ENCODE data around the gene SOBP.

The SOBP gene

DNA sequence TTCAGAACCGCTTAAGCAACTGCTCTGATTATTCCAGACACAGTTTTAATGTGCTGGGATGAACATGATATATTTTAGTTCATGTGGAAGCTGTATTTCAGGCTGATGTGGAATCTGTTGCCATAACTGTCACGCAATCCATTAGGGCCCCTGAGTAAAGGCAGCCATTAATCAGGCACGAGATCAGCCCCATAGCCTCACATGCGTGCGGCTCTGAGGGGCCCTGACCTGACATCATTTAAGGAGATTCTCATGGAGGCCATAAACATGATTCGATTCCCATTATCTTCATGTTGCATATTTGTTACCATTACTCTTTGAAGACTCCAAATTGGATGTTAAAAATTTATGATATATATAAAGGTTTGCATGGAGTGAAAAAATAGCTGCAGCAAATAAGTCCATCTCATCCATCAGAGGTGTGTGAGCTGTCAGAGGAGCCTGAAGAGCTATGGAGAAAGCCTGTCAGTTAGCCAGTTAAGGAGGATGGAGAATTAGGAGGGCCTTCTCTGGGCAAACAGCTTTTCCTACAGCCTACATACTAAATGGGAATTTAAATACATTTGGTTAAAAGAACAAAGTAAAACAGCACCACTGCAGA, 89.6 kb downstream of the SOBP start:
- no peak for DNase-seq (ENCODE audit: low read depth)
- no peak overlapping the region for H3K4me3 ChIP-seq (ENCODE audit: low read length)
- TF ChIP-seq, protein P1, sequence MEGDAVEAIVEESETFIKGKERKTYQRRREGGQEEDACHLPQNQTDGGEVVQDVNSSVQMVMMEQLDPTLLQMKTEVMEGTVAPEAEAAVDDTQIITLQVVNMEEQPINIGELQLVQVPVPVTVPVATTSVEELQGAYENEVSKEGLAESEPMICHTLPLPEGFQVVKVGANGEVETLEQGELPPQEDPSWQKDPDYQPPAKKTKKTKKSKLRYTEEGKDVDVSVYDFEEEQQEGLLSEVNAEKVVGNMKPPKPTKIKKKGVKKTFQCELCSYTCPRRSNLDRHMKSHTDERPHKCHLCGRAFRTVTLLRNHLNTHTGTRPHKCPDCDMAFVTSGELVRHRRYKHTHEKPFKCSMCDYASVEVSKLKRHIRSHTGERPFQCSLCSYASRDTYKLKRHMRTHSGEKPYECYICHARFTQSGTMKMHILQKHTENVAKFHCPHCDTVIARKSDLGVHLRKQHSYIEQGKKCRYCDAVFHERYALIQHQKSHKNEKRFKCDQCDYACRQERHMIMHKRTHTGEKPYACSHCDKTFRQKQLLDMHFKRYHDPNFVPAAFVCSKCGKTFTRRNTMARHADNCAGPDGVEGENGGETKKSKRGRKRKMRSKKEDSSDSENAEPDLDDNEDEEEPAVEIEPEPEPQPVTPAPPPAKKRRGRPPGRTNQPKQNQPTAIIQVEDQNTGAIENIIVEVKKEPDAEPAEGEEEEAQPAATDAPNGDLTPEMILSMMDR (IDR thresholded peaks at IDR 0.05; ENCODE audit: insufficient read depth, low read depth, low read length, missing control alignments), result no peak

DNA sequence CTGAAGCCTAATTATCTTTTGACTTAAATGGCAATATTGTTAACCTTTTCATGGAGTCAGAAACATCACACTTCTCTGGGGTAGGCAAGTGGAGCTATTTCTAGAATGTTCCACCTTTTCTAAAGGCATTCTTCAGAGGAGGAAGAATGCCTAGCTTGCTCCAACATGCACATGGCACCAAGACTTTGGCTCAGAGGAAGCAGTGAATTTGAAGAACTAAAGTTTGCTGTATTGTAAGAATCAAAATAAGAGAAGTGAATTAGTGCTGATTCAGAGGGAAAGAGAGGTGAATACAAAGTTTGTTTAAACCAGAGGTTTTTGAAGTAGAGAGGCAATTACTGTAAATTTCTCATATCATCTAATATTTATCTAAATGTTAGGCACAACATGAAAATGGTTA, 92.2 kb downstream of the SOBP start:
- no peak for DNase-seq (ENCODE audit: low read depth)
- no peak overlapping the region for H3K4me3 ChIP-seq (ENCODE audit: low read length)
- TF ChIP-seq, protein P1 (IDR thresholded peaks at IDR 0.05; ENCODE audit: insufficient read depth, low read depth, low read length, missing control alignments), result no peak

DNA sequence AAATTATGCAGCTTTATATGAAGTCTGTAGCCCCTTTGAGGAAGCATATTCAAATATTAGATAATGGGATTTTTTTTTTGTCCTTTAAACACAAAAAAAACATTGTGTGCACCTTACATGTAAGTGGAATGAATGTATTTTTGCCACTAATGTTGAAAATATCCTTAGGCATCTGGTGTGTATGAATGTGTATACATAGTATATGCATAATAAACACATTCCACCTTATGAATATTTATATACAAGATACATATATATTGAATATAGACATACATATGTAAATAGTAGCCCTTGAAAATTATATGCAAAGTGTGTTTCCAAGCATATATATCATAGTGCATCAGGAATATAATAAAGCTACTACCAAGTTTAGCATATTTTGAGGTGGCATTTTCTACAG, 94.8 kb downstream of the SOBP start:
- H3K4me3 ChIP-seq (ENCODE audit: low read length), result no peak overlapping the region
- DNase-seq (ENCODE audit: low read depth), result no peak
- TF ChIP-seq, protein P1 (IDR thresholded peaks at IDR 0.05; ENCODE audit: insufficient read depth, low read depth, low read length, missing control alignments), result no peak

DNA sequence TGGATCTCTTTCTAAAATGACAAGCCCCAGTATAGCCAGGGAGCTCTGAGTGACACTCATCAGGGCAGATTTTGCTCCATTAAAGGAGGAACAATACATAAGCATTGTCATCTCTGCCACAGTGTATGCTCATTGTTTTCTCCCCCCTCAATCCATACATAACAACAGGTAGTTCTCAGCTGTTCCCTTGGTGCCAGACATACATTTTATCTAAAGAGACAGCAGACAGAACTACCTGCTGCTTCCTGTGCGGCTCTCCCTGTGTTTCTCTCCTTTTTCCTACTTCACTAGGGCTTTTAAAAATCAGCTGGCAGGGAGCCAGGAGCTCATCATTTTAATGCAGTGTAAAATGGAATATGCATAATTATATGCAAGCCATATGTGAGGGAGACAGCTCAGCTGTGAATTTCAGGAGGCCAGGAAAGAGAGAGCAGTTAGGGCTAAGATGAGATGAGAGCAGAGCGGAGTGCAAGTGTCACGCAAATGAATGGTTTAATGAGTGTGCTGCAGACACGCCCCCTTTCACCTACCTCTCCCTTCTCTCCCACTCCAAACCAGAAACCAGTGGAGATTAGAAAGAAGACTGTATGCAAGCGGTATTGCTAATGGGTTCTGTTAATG, 96.0 kb downstream of the SOBP start:
- H3K4me3 ChIP-seq (ENCODE audit: low read length), result no peak overlapping the region
- TF ChIP-seq, protein P1 (IDR thresholded peaks at IDR 0.05; ENCODE audit: insufficient read depth, low read depth, low read length, missing control alignments), result no peak
- DNase-seq (ENCODE audit: low read depth), result no peak

DNA sequence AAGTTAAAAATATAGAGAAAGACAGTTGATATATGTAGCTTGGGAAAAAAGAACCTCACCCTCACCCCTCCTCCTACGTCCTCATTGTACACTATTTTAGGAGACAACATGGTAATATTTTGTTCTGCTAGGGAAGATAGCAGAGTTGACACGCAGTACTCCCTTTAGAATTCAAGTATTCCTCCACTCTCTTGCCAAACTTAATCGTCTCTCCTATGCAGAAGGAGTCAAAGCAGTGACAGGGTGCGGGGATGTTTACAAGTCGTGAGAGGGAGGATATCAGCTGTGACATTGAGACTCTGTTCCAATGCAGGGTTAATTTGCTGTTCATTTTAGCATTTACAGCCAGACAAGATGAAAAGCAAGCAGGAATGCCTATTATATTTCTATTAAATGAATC, 97.5 kb downstream of the SOBP start:
- H3K4me3 ChIP-seq (ENCODE audit: low read length), result no peak overlapping the region
- no peak for DNase-seq (ENCODE audit: low read depth)
- TF ChIP-seq, protein P1 (IDR thresholded peaks at IDR 0.05; ENCODE audit: insufficient read depth, low read depth, low read length, missing control alignments), result no peak

DNA sequence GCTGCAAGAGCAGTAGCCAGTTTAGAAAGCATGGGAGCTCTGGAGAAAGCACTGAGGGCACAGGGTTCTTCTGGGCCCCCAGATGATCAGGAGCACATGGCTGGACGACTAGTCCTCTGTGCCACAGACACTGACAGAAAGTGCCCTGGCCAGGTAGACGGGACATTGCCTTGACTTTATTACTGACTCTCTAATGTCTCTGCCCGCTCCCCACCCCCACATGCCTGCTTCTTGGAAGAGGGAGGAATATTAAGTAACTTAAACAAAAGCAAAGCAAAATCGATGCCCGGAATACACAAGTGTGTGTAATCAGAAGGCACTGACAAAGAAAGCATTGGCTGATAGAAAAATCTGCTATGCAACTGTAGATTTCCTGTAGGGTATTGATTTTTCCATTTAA, 99.3 kb downstream of the SOBP start:
- TF ChIP-seq, protein P1 (IDR thresholded peaks at IDR 0.05; ENCODE audit: insufficient read depth, low read depth, low read length, missing control alignments), result no peak
- no peak for DNase-seq (ENCODE audit: low read depth)
- H3K4me3 ChIP-seq (ENCODE audit: low read length), result no peak overlapping the region

DNA sequence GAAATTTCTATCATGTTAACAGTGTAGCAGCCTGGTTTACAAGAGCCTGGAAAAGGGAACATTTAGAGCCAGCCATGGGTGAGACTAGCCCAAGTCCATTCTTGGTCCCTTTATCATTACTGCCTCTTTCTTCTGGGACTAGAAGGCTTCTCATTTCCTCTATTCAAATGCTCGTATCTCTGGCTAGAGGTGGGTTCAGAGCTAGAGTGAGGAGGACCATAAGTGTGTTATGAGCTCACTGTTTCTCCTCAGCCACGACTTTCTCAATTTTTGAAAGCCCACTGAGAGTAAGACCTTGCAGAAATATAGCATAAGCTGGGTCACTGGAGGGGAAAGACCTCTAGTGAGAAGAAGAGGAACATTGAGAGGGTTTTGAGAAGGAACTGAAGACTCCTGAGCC, 100.0 kb downstream of the SOBP start:
- no peak overlapping the region for H3K4me3 ChIP-seq (ENCODE audit: low read length)
- no peak for DNase-seq (ENCODE audit: low read depth)
- TF ChIP-seq, protein P1 (IDR thresholded peaks at IDR 0.05; ENCODE audit: insufficient read depth, low read depth, low read length, missing control alignments), result no peak

All from epithelial cell of esophagus (primary cell).